Neural cell (in vitro differentiated cells): ENCODE measurements around the gene ARFGAP3.

ENCODE experiments used
- EZH2 ChIP-seq: fragments of 200-600, 300-800 bp; shearing (Covaris generic), sonication (generic); IDR thresholded peaks from 2 replicates; pipeline ENCODE4 v1.6.1; 2014; ENCODE audit warnings: antibody characterized with exemption, low read length, borderline replicate concordance, mild to moderate bottlenecking; ENCODE audit not compliant: insufficient read depth, poor library complexity, severe bottlenecking
- POLR2AphosphoS5 ChIP-seq: IDR thresholded peaks from 2 replicates; pipeline ENCODE4 v1.6.1; 2012
- REST ChIP-seq: IDR thresholded peaks from 2 replicates; pipeline ENCODE4 v1.6.1; 2012; ENCODE audit warnings: borderline replicate concordance
- SMC3 ChIP-seq: fragments of 450-650 bp; conservative IDR thresholded peaks from 2 replicates; pipeline ENCODE4 v1.6.1; 2014; ENCODE audit warnings: antibody characterized with exemption, mild to moderate bottlenecking, moderate library complexity; ENCODE audit not compliant: poor library complexity

GRCh38 chr22:42841444-42841843 lies 15.6 kb downstream of the ARFGAP3 start:
- no peak for TF ChIP-seq REST
- TF ChIP-seq SMC3 = no peak
- TF ChIP-seq EZH2 = no peak
- TF ChIP-seq POLR2AphosphoS5 = no peak
